Endothelial cell of umbilical vein (primary cell): ENCODE data around the gene PROC. TPM values are rescaled to one million over a fixed set of nuclear protein-coding genes. Genes with fewer than 3 reads are reported as not detected.
"Not testable (repeated sequence)": the region's sequence is repeated elsewhere in the genome, so short reads cannot be mapped to it uniquely, and the experiment has no call there.

Source experiments
- BruUV-seq: library from RNA; stranded (reverse); fragments of 400-500 nt; replicated peaks from 2 replicates; lab custom pipeline; 2021; lab: Mats Ljungman, UMichigan
- CTCF ChIA-PET: fragments of 300-600, 350-600 bp; sonication (Branson Sonifier 250); formaldehyde crosslinking; loops from one replicate; lab custom pipeline; 2021; ENCODE audit warnings: antibody characterized with exemption, inconsistent platforms; lab: Charles Lee
- POLR2A ChIA-PET: fragments of 300-600, 350-600 bp; sonication (Branson Sonifier 250); formaldehyde crosslinking; loops from one replicate; lab custom pipeline; 2021; ENCODE audit warnings: antibody characterized with exemption, inconsistent platforms; lab: Charles Lee
- DNase-seq: peaks from one replicate; pipeline ENCODE4 v3.0.0-alpha.2; 2011; ENCODE audit warnings: low read depth, low spot score
- FAIRE-seq: peaks from 2 replicates; lab custom pipeline; 2011; peaks lifted over from hg19 to GRCh38; lab: Jason Lieb, UNC
- H2AFZ ChIP-seq: 2 replicates; pipeline ENCODE4 v1.6.0; 2012; ENCODE audit warnings: low read depth, low read length, control low read depth, inconsistent platforms
- H3K27ac ChIP-seq: 2 replicates; pipeline ENCODE4 v1.5.1; 2011; ENCODE audit warnings: low read depth, mild to moderate bottlenecking, control low read depth, low read length, moderate library complexity; ENCODE audit not compliant: insufficient read depth
- H3K27me3 ChIP-seq, 2 experiments: 2 replicates each; pipeline versions ENCODE4 v1.6.0 to v1.6.1; 2011; ENCODE audit warnings: low read length in 2 of 2, mixed read lengths in 1 of 2; ENCODE audit not compliant: control insufficient read depth in 2 of 2, insufficient read depth in 2 of 2
- H3K36me3 ChIP-seq, 2 experiments: 2 replicates in 1 of 2; 3 replicates in 1 of 2; pipeline ENCODE4 v1.5.1; 2011; ENCODE audit warnings: low read length in 2 of 2, mild to moderate bottlenecking in 1 of 2, moderate library complexity in 1 of 2; ENCODE audit not compliant: control insufficient read depth in 2 of 2, insufficient read depth in 2 of 2; ENCODE audit errors: extremely low read depth in 1 of 2
- H3K4me1 ChIP-seq: 3 replicates; pipeline ENCODE4 v1.5.1; 2011; ENCODE audit warnings: mild to moderate bottlenecking, low read length; ENCODE audit not compliant: control insufficient read depth, insufficient read depth; ENCODE audit errors: extremely low read depth
- H3K4me2 ChIP-seq: 2 replicates; pipeline ENCODE4 v1.6.1; 2011; ENCODE audit warnings: low read length, control low read depth, mixed read lengths; ENCODE audit not compliant: insufficient read depth
- H3K4me3 ChIP-seq, 3 experiments: fragments of 200-600 bp in 1 of 3; sonication (generic), shearing (Covaris generic) in 1 of 3; replicated peaks in 1 of 3; 2 replicates each; pipeline ENCODE4 v1.5.1; 2011 to 2016; ENCODE audit warnings: control low read depth in 3 of 3, low read length in 3 of 3, mild to moderate bottlenecking in 2 of 3, inconsistent platforms in 1 of 3, low read depth in 1 of 3, moderate library complexity in 1 of 3; ENCODE audit not compliant: insufficient read depth in 1 of 3
- H3K79me2 ChIP-seq: 2 replicates; pipeline ENCODE4 v1.6.0; 2012; ENCODE audit warnings: low read length, inconsistent platforms; ENCODE audit not compliant: control insufficient read depth, insufficient read depth
- H3K9ac ChIP-seq: replicated peaks from 2 replicates; pipeline ENCODE3; 2011; ENCODE audit warnings: low read length, control low read depth; ENCODE audit not compliant: insufficient read depth; ENCODE audit errors: extremely low read depth
- H3K9me1 ChIP-seq: replicated peaks from 3 replicates; pipeline ENCODE4 v1.6.0; 2011; ENCODE audit warnings: mild to moderate bottlenecking, low read length; ENCODE audit not compliant: control insufficient read depth, insufficient read depth; ENCODE audit errors: extremely low read depth
- H3K9me3 ChIP-seq: replicated peaks from 2 replicates; pipeline ENCODE4 v1.5.1; 2012; ENCODE audit warnings: low read length, inconsistent platforms; ENCODE audit not compliant: control insufficient read depth, insufficient read depth
- H4K20me1 ChIP-seq: replicated peaks from 2 replicates; pipeline ENCODE3; 2011; ENCODE audit warnings: mild to moderate bottlenecking, low read length; ENCODE audit not compliant: control insufficient read depth, insufficient read depth; ENCODE audit errors: extremely low read depth
- CTCF ChIP-seq, 2 donors: IDR thresholded peaks; 1 replicate in 1 of 2; 2 replicates in 1 of 2; pipeline ENCODE4 v1.5.1; 2011; ENCODE audit warnings: low read length in 2 of 2, mild to moderate bottlenecking in 2 of 2, moderate library complexity in 2 of 2, control low read depth in 1 of 2, inconsistent platforms in 1 of 2, low read depth in 1 of 2; ENCODE audit not compliant: insufficient read depth in 1 of 2; ENCODE audit errors: extremely low read depth in 1 of 2
- EZH2 ChIP-seq: IDR thresholded peaks from 2 replicates; pipeline ENCODE4 v1.6.1; 2012; ENCODE audit warnings: borderline replicate concordance, low read depth, mild to moderate bottlenecking, moderate library complexity, low read length, inconsistent platforms; ENCODE audit not compliant: severe bottlenecking
- GATA2 ChIP-seq: IDR thresholded peaks from 2 replicates; pipeline ENCODE4 v1.7.0; 2011; ENCODE audit warnings: low read depth, mild to moderate bottlenecking, moderate library complexity, mixed read lengths, low read length; ENCODE audit not compliant: insufficient read length, insufficient read depth
- MAX ChIP-seq: IDR thresholded peaks from 2 replicates; pipeline ENCODE4 v1.6.1; 2011; ENCODE audit not compliant: insufficient read depth, insufficient read length
- POLR2AphosphoS5 ChIP-seq: IDR thresholded peaks from 2 replicates; pipeline ENCODE4 v1.6.1; 2012; ENCODE audit warnings: low read depth, mild to moderate bottlenecking, control low read depth, low read length, moderate library complexity; ENCODE audit not compliant: insufficient read depth
- dilution Hi-C: fragments of 300-500 bp; cut with MboI; formaldehyde crosslinking; loops from one replicate; pipeline ENCODE4 v1.15.0; 2019; ENCODE audit warnings: low sequenced_read_pairs; ENCODE audit not compliant: extremely low pct_ligation_motif_present
- intact Hi-C: fragments of 100-400 bp; cut with micrococcal nuclease; formaldehyde crosslinking; loops from one replicate; pipeline ENCODE4 v1.10.0; 2022
- polyA plus RNA-seq, 4 experiments: library from polyadenylated mRNA; depleted of rRNA in 3 of 4; stranded (reverse) in 3 of 4; unstranded in 1 of 4; fragments of >200 nt; gene quantifications; 2 replicates each; pipeline versions ENCODE4 v1.2.1 to v1.2.3, GENCODE V29; 2011 to 2012; ENCODE audit warnings: missing spikeins in 1 of 4
- total RNA-seq: library from RNA; stranded (reverse); gene quantifications from 2 replicates; pipeline ENCODE4 v1.2.3, GENCODE V29; 2021

The PROC gene
- total and polyA plus RNA-seq, 2 donors (not counting 3 experiments of a cell fraction or from before 2014, with no cell fraction given) = not detected

GRCh38 chr2:127452423-127452822 is 34.2 kb downstream of the PROC start:
- BruUV-seq, H3K79me2 ChIP-seq, H3K9ac ChIP-seq, H3K4me3 ChIP-seq, H4K20me1 ChIP-seq, H3K36me3 ChIP-seq, H3K27me3 ChIP-seq, H3K4me2 ChIP-seq, H3K9me1 ChIP-seq, H3K4me1 ChIP-seq, H2AFZ ChIP-seq, FAIRE-seq, POLR2A ChIA-PET, DNase-seq, H3K27ac ChIP-seq, H3K9me3 ChIP-seq, dilution Hi-C loops: not testable (repeated sequence)
- CTCF ChIA-PET = interaction anchor here (1.3 to 3.4 kb wide), 4 partner anchors 19 to 128 kb away, joined by 3 to 25 read pairs (median 6); no protein-coding TSS in a partner anchor
- intact Hi-C loops = loop anchor here (2.0 kb wide), 1 partner anchor 98 kb away; no protein-coding TSS in a partner anchor

- no TSS peak for BruUV-seq
- Histone ChIP-seq H3K9me1 (no peaks in the 10 kb centered on the region), H3K27me3 (no peaks in the 10 kb centered on the region), H3K4me1 (no peaks in the 10 kb centered on the region), H3K9ac (no peak overlapping the region), H3K4me3 (no peak overlapping the region), H3K9me3 (no peaks in the 10 kb centered on the region), H2AFZ (no peak overlapping the region), H3K36me3 (no peaks in the 10 kb centered on the region), H3K4me2 (no peak overlapping the region), H3K27ac (no peak overlapping the region), H4K20me1 (no peaks in the 10 kb centered on the region), H3K79me2 (no peaks in the 10 kb centered on the region)
- CTCF ChIA-PET = interaction anchor here (1.3 to 3.4 kb wide), 5 partner anchors 18 to 129 kb away, joined by 3 to 25 read pairs (median 3); no protein-coding TSS in a partner anchor
- no peak for DNase-seq
- FAIRE-seq = no peak
- POLR2A ChIA-PET = no interaction called here
- no peak for TF ChIP-seq EZH2
- no peak for TF ChIP-seq CTCF (IDR thresholded peaks at IDR 0.05; ENCODE audit: extremely low read depth in 1 of 2, insufficient read depth in 1 of 2, low read depth in 1 of 2, low read length in 2 of 2)
- TF ChIP-seq GATA2 = no peak
- TF ChIP-seq POLR2AphosphoS5 = no peak
- no peak for TF ChIP-seq MAX
- dilution Hi-C loops = no loop called here
- intact Hi-C loops = loop anchor here (2.0 kb wide), 1 partner anchor 98 kb away; no protein-coding TSS in a partner anchor
Measured at GRCh38 chr2:127453013-127453391, 34.8 kb downstream of the PROC start.
